H1 (cell line): Measurements from ENCODE around the gene UBQLN1. TPM values are rescaled to one million over a fixed set of nuclear protein-coding genes. Genes with fewer than 3 reads are reported as not detected.

Experiments used
- CTCF ChIA-PET: fragments of 300-600 bp; sonication (Branson Sonifier 250); formaldehyde crosslinking; loops from one replicate; lab custom pipeline; 2021; ENCODE audit not compliant: partially characterized antibody; lab: Charles Lee
- POLR2A ChIA-PET: fragments of 300-600 bp; sonication (Branson Sonifier 250); formaldehyde crosslinking; loops from one replicate; lab custom pipeline; 2021; ENCODE audit warnings: inconsistent platforms; ENCODE audit not compliant: partially characterized antibody; lab: Charles Lee
- DNase-seq, 2 experiments: peaks; one replicate each; pipeline versions ENCODE4 v3.0.0 to v3.0.0-alpha.2; 2010 to 2022; ENCODE audit warnings: low spot score in 2 of 2, low read depth in 1 of 2, mixed read lengths in 1 of 2
- FAIRE-seq: peaks from 2 replicates; lab custom pipeline; 2011; peaks lifted over from hg19 to GRCh38; lab: Jason Lieb, UNC
- H2AFZ ChIP-seq: 2 replicates; pipeline ENCODE4 v1.8.1; 2012; ENCODE audit warnings: low read length, inconsistent platforms
- H2AK5ac ChIP-seq: 2 replicates; pipeline ENCODE4 v1.6.1; 2013; ENCODE audit warnings: low read depth, low read length
- H2BK120ac ChIP-seq: replicated peaks from 2 replicates; pipeline ENCODE3; 2013; ENCODE audit warnings: low read depth, low read length, inconsistent platforms
- H2BK12ac ChIP-seq: 2 replicates; pipeline ENCODE4 v1.6.1; 2013; ENCODE audit warnings: low read depth, low read length
- H2BK15ac ChIP-seq: 2 replicates; pipeline ENCODE4 v1.6.1; 2013; ENCODE audit warnings: low read length
- H2BK20ac ChIP-seq: 2 replicates; pipeline ENCODE4 v1.6.1; 2013; ENCODE audit warnings: low read length
- H2BK5ac ChIP-seq: 2 replicates; pipeline ENCODE4 v1.6.1; 2013; ENCODE audit warnings: low read depth, low read length
- H3K14ac ChIP-seq: 2 replicates; pipeline ENCODE4 v1.6.1; 2013; ENCODE audit warnings: inconsistent platforms; ENCODE audit not compliant: insufficient read length
- H3K18ac ChIP-seq: 2 replicates; pipeline ENCODE4 v1.6.1; 2013; ENCODE audit warnings: low read length; ENCODE audit errors: extremely low read depth
- H3K23ac ChIP-seq: 2 replicates; pipeline ENCODE4 v1.6.1; 2013; ENCODE audit warnings: inconsistent platforms; ENCODE audit not compliant: insufficient read length
- H3K23me2 ChIP-seq: 2 replicates; pipeline ENCODE4 v1.6.1; 2013; ENCODE audit warnings: low read depth, low read length
- H3K27ac ChIP-seq: 2 replicates; pipeline ENCODE4 v1.6.1; 2011; ENCODE audit warnings: low read depth, low read length, inconsistent platforms
- H3K27me3 ChIP-seq, 4 experiments: replicated peaks in 1 of 4; 1 replicate in 1 of 4; 2 replicates in 3 of 4; pipeline versions ENCODE4 v1.6.1 to v1.8.1; 2011 to 2013; ENCODE audit warnings: low read length in 3 of 4, mild to moderate bottlenecking in 3 of 4, inconsistent platforms in 2 of 4, mixed read lengths in 2 of 4, moderate library complexity in 1 of 4; ENCODE audit not compliant: control insufficient read depth in 3 of 4, insufficient read depth in 3 of 4; ENCODE audit errors: extremely low read depth in 1 of 4
- H3K36me3 ChIP-seq, 4 experiments: 2 replicates each; pipeline versions ENCODE4 v1.6.1 to v1.8.1; 2011 to 2013; ENCODE audit warnings: mild to moderate bottlenecking in 4 of 4, low read length in 3 of 4, moderate library complexity in 2 of 4, control low read depth in 1 of 4, inconsistent platforms in 1 of 4; ENCODE audit not compliant: insufficient read depth in 4 of 4, control insufficient read depth in 2 of 4
- H3K4ac ChIP-seq: replicated peaks from 2 replicates; pipeline ENCODE3; 2013; ENCODE audit warnings: low read length, low read depth, mixed read lengths, inconsistent platforms; ENCODE audit not compliant: insufficient read length
- H3K4me1 ChIP-seq, 4 experiments: replicated peaks in 1 of 4; 1 replicate in 1 of 4; 2 replicates in 3 of 4; pipeline versions ENCODE4 v1.6.1 to v1.8.1; 2011 to 2013; ENCODE audit warnings: low read length in 3 of 4, inconsistent platforms in 2 of 4, mixed read lengths in 1 of 4; ENCODE audit not compliant: insufficient read depth in 4 of 4, control insufficient read depth in 3 of 4
- H3K4me2 ChIP-seq, 2 experiments: 2 replicates each; pipeline versions ENCODE4 v1.6.1 to v1.8.1; 2011 to 2013; ENCODE audit warnings: low read depth in 2 of 2, low read length in 2 of 2, control low read depth in 1 of 2, inconsistent platforms in 1 of 2, mild to moderate bottlenecking in 1 of 2; ENCODE audit not compliant: insufficient read depth in 1 of 2
- H3K4me3 ChIP-seq, 4 experiments: fragments of 200-600, 300-600 bp in 1 of 4; sonication (generic), shearing (Covaris generic), sonication (Bioruptor Twin) in 1 of 4; 2 replicates each; pipeline versions ENCODE4 v1.5.1 to v1.8.1; 2011 to 2016; ENCODE audit warnings: low read length in 4 of 4, low read depth in 3 of 4, control low read depth in 2 of 4, inconsistent platforms in 2 of 4, mild to moderate bottlenecking in 2 of 4, mixed read lengths in 1 of 4, moderate library complexity in 1 of 4; ENCODE audit not compliant: insufficient read depth in 2 of 4; ENCODE audit errors: extremely low read depth in 1 of 4
- H3K56ac ChIP-seq: replicated peaks from 2 replicates; pipeline ENCODE3; 2013; ENCODE audit warnings: low read depth, mild to moderate bottlenecking, mixed read lengths, low read length, inconsistent platforms; ENCODE audit not compliant: insufficient read length
- H3K79me1 ChIP-seq: 2 replicates; pipeline ENCODE4 v1.6.1; 2013; ENCODE audit warnings: low read depth, low read length, control low read depth
- H3K79me2 ChIP-seq, 2 experiments: 2 replicates each; pipeline versions ENCODE4 v1.6.1 to v1.8.1; 2012 to 2013; ENCODE audit warnings: low read length in 2 of 2, mild to moderate bottlenecking in 2 of 2, inconsistent platforms in 1 of 2; ENCODE audit not compliant: insufficient read depth in 2 of 2, control insufficient read depth in 1 of 2
- H3K9ac ChIP-seq, 4 experiments: replicated peaks in 1 of 4; 1 replicate in 1 of 4; 2 replicates in 3 of 4; pipeline versions ENCODE4 v1.6.1 to v1.8.1; 2011 to 2013; ENCODE audit warnings: low read depth in 3 of 4, low read length in 3 of 4, control low read depth in 2 of 4, mild to moderate bottlenecking in 2 of 4, moderate library complexity in 2 of 4, inconsistent platforms in 1 of 4; ENCODE audit errors: extremely low read depth in 1 of 4
- H3K9me3 ChIP-seq, 2 experiments: 2 replicates each; pipeline versions ENCODE4 v1.6.1 to v1.8.1; 2012 to 2013; ENCODE audit warnings: mild to moderate bottlenecking in 2 of 2, moderate library complexity in 2 of 2, control low read depth in 1 of 2, inconsistent platforms in 1 of 2, low read depth in 1 of 2, low read length in 1 of 2, mixed read lengths in 1 of 2; ENCODE audit not compliant: insufficient read depth in 2 of 2
- H4K20me1 ChIP-seq, 2 experiments: replicated peaks in 1 of 2; 2 replicates each; pipeline versions ENCODE3 to v1.8.1; 2011 to 2013; ENCODE audit warnings: inconsistent platforms in 2 of 2, low read length in 2 of 2, mild to moderate bottlenecking in 1 of 2; ENCODE audit not compliant: insufficient read depth in 2 of 2, control insufficient read depth in 1 of 2
- H4K5ac ChIP-seq: 2 replicates; pipeline ENCODE4 v1.6.1; 2013; ENCODE audit warnings: low read length, low read depth, mixed read lengths, inconsistent platforms; ENCODE audit not compliant: insufficient read length
- H4K8ac ChIP-seq: 2 replicates; pipeline ENCODE4 v1.8.0; 2013; ENCODE audit warnings: mild to moderate bottlenecking, moderate library complexity, low read length, inconsistent platforms; ENCODE audit not compliant: insufficient read depth; ENCODE audit errors: extremely low read depth
- H4K91ac ChIP-seq: replicated peaks from 2 replicates; pipeline ENCODE3; 2013; ENCODE audit warnings: low read length, mixed read lengths, inconsistent platforms; ENCODE audit not compliant: insufficient read length
- ASH2L ChIP-seq: fragments of 200-600, 300-600 bp; sonication (generic); IDR thresholded peaks from one replicate; pipeline ENCODE4 v1.7.1; 2017; ENCODE audit warnings: low read length
- BACH1 ChIP-seq: IDR thresholded peaks from 2 replicates; pipeline ENCODE4 v1.6.1; 2012; ENCODE audit warnings: low read length, improper control_type of control experiment
- CBX5 ChIP-seq: fragments of 300-800, 300-1000 bp; sonication (generic); IDR thresholded peaks from 2 replicates; pipeline ENCODE4 v1.7.1; 2016; ENCODE audit warnings: antibody characterized with exemption, low read length, low read depth
- EGR1 ChIP-seq: IDR thresholded peaks from 2 replicates; pipeline ENCODE4 v1.6.1; 2011; ENCODE audit warnings: low read depth, low read length, borderline replicate concordance
- EZH2 ChIP-seq: fragments of 200-600 bp; sonication (generic); IDR thresholded peaks from 2 replicates; pipeline ENCODE4 v1.7.1; 2012; ENCODE audit warnings: low read depth, mild to moderate bottlenecking, moderate library complexity, low read length, inconsistent platforms; ENCODE audit not compliant: severe bottlenecking
- GABPA ChIP-seq: IDR thresholded peaks from 2 replicates; pipeline ENCODE4 v1.6.1; 2011; ENCODE audit warnings: mild to moderate bottlenecking, low read length, moderate library complexity, borderline replicate concordance; ENCODE audit not compliant: insufficient read depth
- JUND ChIP-seq: IDR thresholded peaks from 2 replicates; pipeline ENCODE4 v1.6.1; 2011; ENCODE audit warnings: mild to moderate bottlenecking, improper control_type of control experiment, low read length
- KDM1A ChIP-seq: fragments of 200-600, 300-600 bp; sonication (generic); IDR thresholded peaks from 2 replicates; pipeline ENCODE4 v1.7.1; 2016; ENCODE audit warnings: mild to moderate bottlenecking, low read length, borderline replicate concordance
- KDM5A ChIP-seq: fragments of 200-600 bp; IDR thresholded peaks from 2 replicates; pipeline ENCODE4 v1.7.1; 2012; ENCODE audit warnings: mild to moderate bottlenecking, low read length, inconsistent platforms, mixed read lengths
- MAX ChIP-seq: IDR thresholded peaks from 2 replicates; pipeline ENCODE4 v1.6.1; 2012; ENCODE audit warnings: inconsistent platforms
- NANOG ChIP-seq: IDR thresholded peaks from 2 replicates; pipeline ENCODE4 v1.6.1; 2011; ENCODE audit warnings: low read length, low read depth, mild to moderate bottlenecking, inconsistent platforms; ENCODE audit not compliant: insufficient read depth, poor library complexity, severe bottlenecking
- RNF2 ChIP-seq: fragments of 200-900, 300-1000 bp; sonication (generic); IDR thresholded peaks from 2 replicates; pipeline ENCODE4 v1.7.1; 2016; ENCODE audit warnings: borderline replicate concordance, low read depth, mild to moderate bottlenecking, antibody characterized with exemption, low read length; ENCODE audit not compliant: poor library complexity, severe bottlenecking; ENCODE audit errors: missing control alignments
- SAP30 ChIP-seq: fragments of 300-600 bp; sonication (generic); IDR thresholded peaks from 2 replicates; pipeline ENCODE4 v1.7.1; 2012; ENCODE audit warnings: low read length, moderate library complexity, mild to moderate bottlenecking, inconsistent platforms; ENCODE audit not compliant: insufficient read depth, insufficient replicate concordance
- WGBS, 2 experiments: shearing (Covaris generic) in 1 of 2; methylation state at CpG; one replicate each; pipeline versions ENCODE4 v1.1.6 to v1.1.7; 2013 to 2015; ENCODE audit warnings: low lambda C conversion rate in 2 of 2, mixed read lengths in 2 of 2, inconsistent platforms in 1 of 2, low coverage in 1 of 2, missing lambda C conversion rate in 1 of 2; ENCODE audit not compliant: insufficient replicate concordance in 2 of 2, insufficient coverage in 1 of 2, insufficient read length in 1 of 2; ENCODE audit errors: extremely low coverage in 1 of 2, missing lambda C conversion rate in 1 of 2; 5-methylcytosine and 5-hydroxymethylcytosine counted together
- polyA plus RNA-seq, 7 experiments: library from polyadenylated mRNA; depleted of rRNA in 3 of 7; stranded (reverse) in 5 of 7; unstranded in 2 of 7; fragments of >200 nt in 5 of 7; fragments of 200-250 nt in 2 of 7; gene quantifications; 1 replicate in 5 of 7; 2 replicates in 1 of 7; 4 replicates in 1 of 7; pipeline versions ENCODE4 v1.2.1 to v1.2.3, GENCODE V29; 2011 to 2013; ENCODE audit warnings: missing spikeins in 2 of 7, mixed read lengths in 2 of 7
- total RNA-seq: library from RNA; stranded (reverse); fragmentation: NEBNext Ultra II Directional; extraction: Animal tissue kit (Norgen Biotek cat#: 25700); gene quantifications from 2 replicates; pipeline ENCODE4 v1.2.1, GENCODE V29; 2021

The UBQLN1 gene
- total and polyA plus RNA-seq, 2 of the 8 experiments (the other 6 are each of a cell fraction or from before 2014, with no cell fraction given), result 62.4 to 105 TPM

DNA sequence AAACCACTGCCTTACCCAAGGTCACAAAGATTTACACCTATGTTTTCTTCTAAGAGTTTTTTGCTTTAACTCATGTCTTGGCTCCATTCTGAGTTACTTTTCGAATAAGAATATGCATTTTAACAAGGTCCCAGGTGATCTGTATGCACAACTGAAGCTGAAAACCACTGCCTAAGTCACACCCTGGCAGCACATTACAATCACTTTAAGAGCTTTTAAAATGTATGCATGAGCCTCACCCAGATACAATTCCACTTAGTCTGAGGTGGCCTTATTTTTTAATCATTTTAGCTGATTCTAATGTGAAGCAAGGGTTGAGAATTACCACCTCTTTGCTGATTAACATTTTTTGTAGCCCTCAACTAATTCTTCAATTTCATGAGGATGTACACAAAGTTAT, 55.3 kb downstream of the UBQLN1 start:
- H3K23me2 ChIP-seq, result no peaks in the 10 kb centered on the region
- no peak overlapping the region for H3K4ac ChIP-seq
- peaks cover 3 to 31% (median 21%) of the 10 kb centered on the region in 4 experiments; a peak in 7 of 8 replicates for H3K36me3 ChIP-seq
- no peak overlapping the region for H3K4me2 ChIP-seq
- no peak overlapping the region for H3K18ac ChIP-seq
- no peaks in the 10 kb centered on the region for H3K27me3 ChIP-seq
- no peak overlapping the region for H2BK20ac ChIP-seq
- no peaks in the 10 kb centered on the region; the same call in 1 of the 2 replicates for H3K79me1 ChIP-seq
- no peaks in the 10 kb centered on the region for H3K79me2 ChIP-seq
- H3K4me1 ChIP-seq, result no peaks in the 10 kb centered on the region
- no peak overlapping the region for H3K9ac ChIP-seq
- no peak overlapping the region for H2BK5ac ChIP-seq
- 79% methylated on average over 1 of the region's 1 CpG; no CpG with 5 or more reads in 1 of the 2 experiments for WGBS, 2 experiments
- no peaks in the 10 kb centered on the region for H3K9me3 ChIP-seq
- H2BK120ac ChIP-seq, result no peak overlapping the region
- H3K4me3 ChIP-seq, result no peak overlapping the region
- ChIA-PET POLR2A (interaction anchor here (0.6 kb wide), 1 partner anchor 844 kb away, joined by 3 read pairs; no protein-coding TSS in a partner anchor), CTCF (interaction anchor here (1.8 to 4.4 kb wide), 2 partner anchors 12 to 31 kb away, joined by 6 to 20 read pairs; no protein-coding TSS in a partner anchor)
- FAIRE-seq, result no peak
- no peak overlapping the region for H4K8ac ChIP-seq
- H2BK12ac ChIP-seq, result no peak overlapping the region
- no peak overlapping the region for H2AK5ac ChIP-seq
- H3K27ac ChIP-seq, result no peak overlapping the region
- H3K14ac ChIP-seq, result no peak overlapping the region
- H4K5ac ChIP-seq, result no peak overlapping the region
- H2AFZ ChIP-seq, result no peak overlapping the region
- H3K23ac ChIP-seq, result no peak overlapping the region
- H4K91ac ChIP-seq, result no peak overlapping the region
- H3K56ac ChIP-seq, result no peak overlapping the region
- no peak overlapping the region for H2BK15ac ChIP-seq
- H4K20me1 ChIP-seq, result peaks cover 0 to 2% of the 10 kb centered on the region in 2 experiments
- no peak for DNase-seq
- TF ChIP-seq ASH2L (no peak), MAX (no peak), SAP30 (no peak), CBX5 (no peak), EZH2 (no peak), BACH1 (no peak), KDM1A (no peak), GABPA (no peak), EGR1 (no peak), JUND (no peak), RNF2 (no peak), NANOG (no peak), KDM5A (no peak)
